NB4 (cell line): ENCODE results near the gene PDIA2.

Source experiments
- DNase-seq: peaks from one replicate; pipeline ENCODE4 v3.0.0; 2010; ENCODE audit warnings: low read depth
- H3K4me3 ChIP-seq: one replicate; pipeline ENCODE4 v1.5.1; 2011; ENCODE audit warnings: mild to moderate bottlenecking, low read depth, low read length, moderate library complexity
- CTCF ChIP-seq: IDR thresholded peaks from one replicate; pipeline ENCODE4 v1.5.1; 2012; ENCODE audit warnings: low read depth, low read length
- MAX ChIP-seq: IDR thresholded peaks from 2 replicates; pipeline ENCODE4 v1.6.1; 2011; ENCODE audit warnings: low read depth, low read length
- MYC ChIP-seq: IDR thresholded peaks from 2 replicates; pipeline ENCODE4 v1.6.1; 2011; ENCODE audit warnings: low read depth, low read length
- POLR2A ChIP-seq: IDR thresholded peaks from 2 replicates; pipeline ENCODE4 v1.6.1; 2011; ENCODE audit warnings: mild to moderate bottlenecking; ENCODE audit not compliant: insufficient read length; ENCODE audit errors: extremely low read depth

The PDIA2 gene

GRCh38 chr16:283033-283805, at the start of gene PDIA2:
TSS of gene PDIA2 (plus strand) at chr16:283164. CDS start at chr16:283170, 6 bp downstream.
- H3K4me3 ChIP-seq = no peak within 1 kb of the TSS
- TF ChIP-seq POLR2A = no peak
- no peak for TF ChIP-seq MAX
- TF ChIP-seq CTCF = no peak
- TF ChIP-seq MYC = no peak
- no peak for DNase-seq

- peak within 1 kb of the TSS; percentile 86 for H3K4me3 ChIP-seq
- 0 out of 2 replicates have a peak, but pooled peaks have one; percentile 44 for TF ChIP-seq MYC
- TF ChIP-seq CTCF = peak; percentile 25
- TF ChIP-seq MAX = peak; percentile 2; the same call in 1 of the 2 replicates
- peak; percentile 75 for TF ChIP-seq POLR2A
- DNase-seq = peak; percentile 91
Observed at GRCh38 chr16:234468-235305, 48.3 kb upstream of the PDIA2 start, which contains the start of gene FAM234A. TSS of gene FAM234A (plus strand) at chr16:234821. CDS start at chr16:254414, 19,593 bp downstream.

GRCh38 chr16:239948-240277, 43.1 kb upstream of the PDIA2 start:
- no peak overlapping the region for H3K4me3 ChIP-seq
- no peak for DNase-seq
- TF ChIP-seq MYC (no peak), CTCF (no peak), POLR2A (no peak), MAX (no peak)

- no peak for DNase-seq
- H3K4me3 ChIP-seq = no peak overlapping the region
- TF ChIP-seq POLR2A (no peak), MAX (no peak), CTCF (no peak), MYC (no peak)
Observed at GRCh38 chr16:240559-240958, 42.4 kb upstream of the PDIA2 start.

GRCh38 chr16:242281-242680, 40.7 kb upstream of the PDIA2 start:
- TF ChIP-seq POLR2A (no peak), MAX (no peak), MYC (no peak), CTCF (no peak)
- no peak overlapping the region for H3K4me3 ChIP-seq
- no peak for DNase-seq
